HUDEP-2 (cell line): ENCODE results near the gene CAPN8.
"Not testable (repeated sequence)": the region's sequence is repeated elsewhere in the genome, so short reads cannot be mapped to it uniquely, and the experiment has no call there.

Experiments
- DNase-seq, 76 experiments: peaks; one replicate each; lab custom pipeline; 2025; ENCODE audit not compliant: unreplicated experiment in 76 of 76; lab: John Stamatoyannopoulos, UW

The CAPN8 gene

DNA sequence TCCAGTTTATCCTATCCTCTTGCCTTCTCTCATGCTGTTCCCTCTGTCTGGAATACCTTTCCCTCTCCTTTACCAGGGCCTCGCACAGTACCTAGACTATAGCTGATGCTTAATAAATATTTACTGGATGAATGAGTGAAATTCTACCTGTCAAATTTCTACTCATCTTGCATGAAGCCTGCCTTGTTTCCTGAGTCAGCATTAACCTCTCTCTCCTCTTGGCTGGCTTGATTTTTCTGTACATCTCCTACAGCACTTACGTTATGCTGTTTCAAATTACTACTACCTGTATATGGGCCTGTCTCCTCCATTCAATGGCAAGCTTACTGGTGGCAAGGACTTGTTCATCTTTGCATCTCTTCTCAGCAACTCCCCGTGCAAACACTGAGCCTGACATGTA, 130.8 kb downstream of the CAPN8 start:
- no peak for DNase-seq

DNA sequence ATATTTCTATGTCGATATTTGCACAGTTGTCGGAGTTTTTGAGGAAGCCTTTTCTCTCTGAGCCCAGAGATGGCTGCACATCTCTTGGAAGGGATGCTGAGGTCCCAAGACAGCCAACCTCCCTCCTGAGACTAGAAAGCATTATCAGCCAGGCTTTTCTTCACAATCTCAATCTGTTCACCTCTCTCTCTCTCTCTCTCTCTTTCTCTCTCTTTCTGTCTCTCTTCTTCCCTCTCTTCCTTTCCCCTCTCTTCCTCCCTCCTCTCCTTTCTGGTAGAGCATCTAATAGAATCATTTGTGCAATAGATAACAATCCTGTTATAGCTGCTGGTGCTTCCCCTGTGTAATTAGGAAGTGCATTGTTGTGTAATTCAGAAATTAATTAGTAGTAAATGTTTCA, 131.8 kb downstream of the CAPN8 start:
- DNase-seq, result no peak

DNA sequence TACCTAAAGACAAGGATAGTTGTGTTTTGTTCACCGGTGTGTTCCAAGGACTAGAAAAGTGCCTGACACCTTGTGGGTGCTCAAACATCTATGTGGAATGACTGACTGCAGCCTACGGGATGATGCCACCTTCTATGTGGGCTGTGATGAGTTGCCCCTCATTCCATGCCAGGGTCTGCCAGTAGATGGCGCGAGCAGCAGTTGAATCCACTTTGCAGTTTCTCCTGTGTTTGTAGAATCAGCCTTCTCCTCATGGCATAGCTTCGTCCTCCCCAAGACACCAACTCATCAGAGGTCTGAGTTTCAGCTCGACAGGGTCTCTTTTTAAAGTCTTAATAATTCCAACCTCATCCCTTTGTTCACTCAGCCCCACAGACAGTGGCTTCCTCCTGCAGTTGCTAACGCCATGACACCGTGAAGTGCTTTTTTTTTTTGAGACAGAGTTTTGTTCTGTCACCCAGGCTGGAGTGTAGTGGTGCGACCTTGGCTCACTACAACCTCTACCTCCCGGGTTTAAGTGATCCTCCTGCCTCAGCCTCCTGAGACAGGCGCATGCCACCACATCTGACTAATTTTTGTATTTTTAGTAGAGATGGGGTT, 133.7 kb downstream of the CAPN8 start:
- DNase-seq, result peak in 49 of 76 experiments; percentile 2 to 50 (median 16)

DNA sequence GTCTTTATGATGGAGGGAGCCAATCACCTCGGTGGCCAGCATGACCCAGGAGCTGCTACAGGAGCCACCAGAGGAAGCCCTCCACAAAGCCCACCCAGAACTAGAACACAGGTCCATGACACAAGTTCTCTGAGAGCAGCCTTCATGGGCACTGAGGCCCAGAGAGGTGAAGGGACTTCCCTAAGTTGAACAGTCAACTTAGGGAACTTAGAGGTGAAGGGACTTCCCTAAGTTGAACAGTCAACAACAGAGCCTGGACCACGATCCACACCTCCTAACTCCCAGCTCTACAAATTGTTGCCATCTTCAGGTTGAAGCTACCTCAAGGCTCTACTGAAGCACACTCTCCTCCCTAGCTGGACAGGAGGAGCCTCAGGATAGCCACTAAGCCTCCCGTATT, 139.5 kb downstream of the CAPN8 start:
- no peak for DNase-seq

DNA sequence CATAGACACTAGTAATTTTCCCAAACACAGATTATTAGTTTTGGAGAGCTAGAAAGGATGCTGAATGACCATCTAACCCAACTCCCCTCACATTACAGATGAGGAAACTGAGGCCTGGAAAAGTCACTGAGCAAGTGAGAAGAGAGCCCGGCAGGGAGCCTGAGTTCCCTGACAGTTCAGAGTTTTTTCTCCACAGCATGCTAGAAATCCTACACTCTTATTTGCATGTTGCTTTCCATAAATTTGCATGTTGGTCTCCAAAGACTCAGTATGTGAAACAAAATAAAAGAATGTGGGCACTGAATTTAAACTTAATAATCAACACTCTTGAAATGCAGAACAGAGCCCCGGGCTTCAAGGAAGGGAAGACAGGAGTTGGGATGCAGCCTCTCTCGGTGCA, 140.0 kb downstream of the CAPN8 start:
- no peak for DNase-seq

DNA sequence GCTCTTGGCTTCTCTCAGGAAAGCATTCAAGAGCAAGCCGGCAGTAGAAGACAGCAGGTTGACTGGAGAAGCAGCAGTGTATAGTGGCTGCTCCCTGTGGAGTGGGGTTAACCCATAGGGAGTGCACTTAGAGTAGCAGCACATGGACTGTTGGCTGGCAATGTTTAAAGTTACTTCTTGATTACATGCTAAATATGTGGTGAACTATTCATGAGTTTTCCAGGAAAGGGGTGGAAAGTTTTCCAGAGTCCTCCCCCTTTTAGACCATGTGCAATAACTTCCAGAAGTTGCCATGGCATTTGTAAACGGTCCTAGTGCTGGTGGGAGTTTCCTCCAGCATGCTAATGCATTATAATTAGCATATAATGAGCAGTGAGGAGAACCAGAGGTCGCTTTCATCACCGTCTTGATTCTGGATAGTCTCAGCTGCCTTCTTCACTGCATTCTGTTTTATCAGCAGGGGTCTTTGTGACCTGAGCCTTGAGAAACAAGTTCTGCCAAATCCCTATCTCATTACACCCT, 140.5 kb downstream of the CAPN8 start:
- no peak for DNase-seq

DNA sequence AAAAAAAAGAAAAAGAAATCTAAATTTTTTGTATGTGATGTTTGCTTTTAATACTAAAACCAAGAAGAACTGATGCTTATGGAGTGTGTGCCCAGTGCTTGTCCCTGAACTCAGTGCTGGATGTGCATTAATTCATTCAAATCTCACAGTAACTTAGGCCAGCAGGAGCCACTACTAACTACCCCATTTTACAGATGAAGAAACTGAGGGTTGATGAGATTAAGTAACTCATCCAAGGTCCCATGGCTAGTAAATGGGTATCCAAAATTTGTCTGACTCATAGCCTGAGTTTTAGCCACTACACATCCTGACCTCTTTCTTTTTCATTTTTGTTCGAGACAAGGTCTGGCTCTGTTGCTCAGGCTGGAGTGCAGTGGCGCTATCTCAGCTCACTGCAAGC, 144.4 kb downstream of the CAPN8 start:
- no peak for DNase-seq

DNA sequence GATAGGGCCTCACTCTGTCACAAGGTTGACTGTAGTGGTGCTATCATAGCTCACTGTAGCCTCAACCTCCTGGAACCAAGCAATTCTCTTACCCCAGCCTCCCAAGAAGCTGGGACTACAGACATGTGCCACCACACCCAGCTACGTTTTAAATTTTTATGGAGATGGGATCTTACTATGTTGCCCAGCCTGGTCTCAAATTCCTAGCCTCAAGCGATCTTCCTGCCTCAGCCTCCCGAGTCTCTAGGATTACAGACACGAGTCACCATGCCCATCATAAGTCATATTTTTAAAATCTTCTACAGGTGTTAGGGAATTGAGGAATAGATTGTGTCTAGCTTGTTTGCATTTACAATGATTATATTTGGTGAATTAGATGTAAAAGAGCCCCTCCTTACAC, 145.3 kb downstream of the CAPN8 start:
- DNase-seq, result no peak

DNA sequence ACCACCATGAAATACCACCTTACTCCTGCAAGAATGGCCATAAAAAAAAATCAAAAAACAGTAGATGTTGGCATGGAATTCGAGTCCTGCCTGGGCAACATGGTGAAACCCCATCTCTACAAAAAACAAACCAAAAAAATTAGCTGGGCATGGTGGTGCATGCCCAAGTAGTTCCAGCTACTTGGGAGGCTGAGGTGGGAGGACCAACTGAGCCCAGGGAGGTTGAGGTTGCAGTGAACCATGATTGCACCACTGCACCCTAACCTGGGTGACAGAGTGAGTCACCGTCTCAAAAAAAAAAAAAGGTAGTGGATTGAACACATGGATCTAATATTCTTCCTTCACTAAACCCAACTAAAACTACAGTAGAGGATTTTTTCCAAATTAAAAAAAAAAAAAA, 146.4 kb downstream of the CAPN8 start:
- DNase-seq, result no peak

DNA sequence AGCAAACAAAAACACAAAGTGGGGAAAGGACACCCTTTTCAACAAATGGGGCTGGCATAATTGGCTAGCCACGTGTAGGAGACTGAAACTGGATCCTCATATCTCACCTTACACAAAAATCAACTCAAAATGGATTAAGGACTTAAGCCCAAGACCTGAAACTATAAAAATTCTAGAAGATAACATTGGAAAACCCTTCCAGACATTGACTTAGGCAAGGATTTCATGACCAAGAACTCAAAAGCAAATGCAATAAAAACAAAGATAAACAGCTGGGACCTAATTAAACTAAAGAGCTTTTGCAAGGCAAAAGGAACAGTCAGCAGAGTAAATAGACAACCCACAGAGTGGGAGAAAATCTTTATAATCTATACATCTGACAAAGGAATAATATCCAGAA, 146.9 kb downstream of the CAPN8 start:
- DNase-seq, result not testable (repeated sequence)

DNA sequence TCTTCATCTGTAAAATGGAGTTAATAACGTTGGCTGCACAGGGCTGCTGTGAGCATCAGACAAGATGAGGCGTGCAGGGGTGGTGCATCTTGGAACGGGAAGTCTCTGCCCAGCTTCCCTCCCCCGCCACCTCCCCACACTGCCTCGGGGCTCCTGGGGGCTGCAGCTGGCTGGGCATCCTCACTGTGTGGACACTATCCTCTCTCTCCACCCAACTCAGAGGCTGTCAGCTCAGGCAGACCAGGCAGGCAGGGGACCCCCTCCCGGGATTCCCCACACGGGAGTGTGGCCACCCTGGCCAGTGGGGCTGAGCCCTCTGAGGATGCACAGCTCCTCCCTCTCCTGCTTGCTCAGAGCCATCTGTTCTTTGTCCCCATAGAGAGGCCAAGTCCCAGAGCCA, 149.6 kb downstream of the CAPN8 start:
- DNase-seq, result no peak

DNA sequence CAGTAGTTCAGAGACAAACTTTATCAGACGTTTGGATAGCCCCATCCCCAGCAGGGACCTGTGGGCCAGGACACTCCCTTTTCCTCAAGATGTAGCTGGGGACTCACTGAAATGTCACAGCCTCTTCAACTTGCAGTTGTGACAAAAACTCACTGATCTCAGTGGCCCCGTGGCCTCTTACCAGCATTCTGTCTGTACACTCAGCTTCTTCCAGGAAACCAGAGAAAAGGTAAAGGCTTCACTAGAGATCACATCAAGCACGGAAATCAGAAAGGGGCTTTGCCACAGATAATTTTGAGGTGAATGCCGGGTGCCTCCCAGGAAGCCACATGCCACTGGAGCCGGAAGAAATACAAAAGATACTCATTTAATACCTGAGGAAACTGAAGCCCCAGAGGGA, 150.1 kb downstream of the CAPN8 start:
- DNase-seq, result no peak

DNA sequence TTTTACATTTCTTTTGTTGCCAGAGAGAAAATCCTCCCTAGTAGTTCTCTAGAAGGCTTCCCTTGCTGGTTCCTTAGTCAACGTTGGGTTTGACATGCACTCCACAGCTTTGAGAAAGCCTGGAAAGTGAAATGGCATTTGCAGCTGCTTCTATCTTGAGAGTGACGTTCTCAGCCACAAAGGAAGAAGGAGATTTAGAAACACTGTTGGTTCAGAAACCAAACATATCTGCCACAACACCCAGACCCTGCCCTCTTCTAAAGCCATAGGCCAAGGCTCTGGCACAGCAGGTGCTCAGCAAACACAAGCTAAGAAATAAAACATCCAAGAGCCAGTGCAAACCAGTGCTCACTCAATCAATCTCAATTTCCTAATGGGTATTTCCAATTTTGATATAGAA, 150.9 kb downstream of the CAPN8 start:
- no peak for DNase-seq

DNA sequence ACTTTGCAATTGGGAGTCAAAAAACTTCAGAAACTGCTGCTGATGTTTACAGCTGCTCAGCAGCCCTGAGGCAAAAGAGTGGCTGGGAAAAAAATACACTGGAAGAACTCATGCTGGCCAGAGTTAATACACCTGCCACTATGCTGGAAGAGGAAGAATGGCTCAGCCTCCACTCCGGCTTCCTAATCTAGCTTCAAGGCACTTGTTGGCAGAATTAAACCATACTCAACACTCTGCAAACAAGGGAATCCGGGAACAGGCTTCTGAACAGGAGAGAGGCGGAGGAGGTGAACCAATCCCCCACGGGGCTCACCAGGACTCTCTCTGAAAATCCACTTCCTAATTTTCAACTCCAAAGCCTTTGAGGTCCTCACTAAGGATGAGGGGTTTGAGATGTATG, 152.2 kb downstream of the CAPN8 start:
- no peak for DNase-seq

DNA sequence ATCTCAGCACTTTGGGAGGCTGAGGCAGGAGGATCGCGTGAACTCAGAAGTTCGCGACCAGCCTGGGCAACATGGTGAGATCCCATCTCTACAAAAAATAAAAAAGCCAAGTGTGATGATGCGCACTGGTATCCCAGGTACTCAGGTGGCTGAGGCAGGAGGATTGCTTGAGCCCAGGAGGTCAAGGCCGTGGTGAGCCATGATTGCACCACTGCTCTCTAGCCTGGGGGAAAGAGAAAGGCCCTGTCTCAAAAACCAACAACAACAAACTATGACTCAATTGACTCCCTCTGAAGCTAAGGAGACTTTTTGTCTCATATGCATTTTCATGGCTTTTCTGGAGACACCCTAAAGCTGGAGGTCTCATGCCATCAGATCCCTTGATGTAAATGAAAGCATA, 153.4 kb downstream of the CAPN8 start:
- DNase-seq, result no peak

DNA sequence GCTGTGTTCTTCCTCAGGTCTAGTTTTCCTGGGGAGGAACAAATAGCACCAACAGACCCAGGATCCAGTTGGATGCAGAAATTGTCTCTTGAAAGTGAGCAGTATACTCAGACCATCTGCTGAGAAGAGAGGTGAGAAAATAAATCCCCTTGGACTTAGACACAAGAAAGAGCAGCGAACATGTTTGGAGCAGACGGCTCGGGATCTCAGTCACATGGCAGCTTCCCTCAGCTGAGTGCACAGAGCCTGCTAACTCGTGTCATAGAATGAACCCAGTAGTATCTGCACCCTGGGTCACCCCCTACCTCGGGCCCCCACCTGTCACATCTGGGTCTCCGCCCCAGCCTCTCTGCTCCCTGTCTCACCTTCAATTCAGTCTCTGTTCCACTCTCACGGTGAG, 156.7 kb downstream of the CAPN8 start:
- DNase-seq, result no peak

DNA sequence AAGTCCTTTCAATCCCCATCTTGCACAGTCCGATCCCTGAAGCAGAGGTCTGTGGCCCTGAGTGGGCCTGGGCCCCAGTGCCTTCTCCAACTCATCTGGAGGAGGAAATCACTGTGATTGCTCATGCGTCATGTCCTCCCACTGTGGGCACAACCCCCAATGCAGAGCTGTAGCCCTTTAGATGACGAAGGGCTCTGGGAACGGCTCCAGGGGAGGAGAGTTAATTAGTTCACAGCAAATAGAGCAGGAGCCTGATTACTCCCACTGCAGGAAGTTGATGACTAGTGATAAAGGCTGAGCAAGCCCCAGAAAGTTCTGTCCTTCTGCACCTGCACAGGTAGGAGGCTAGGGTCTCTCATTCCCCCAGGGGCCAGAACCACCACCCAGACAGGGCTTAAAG, 160.8 kb downstream of the CAPN8 start:
- DNase-seq, result peak in 1 of 76 experiments; percentile 3

DNA sequence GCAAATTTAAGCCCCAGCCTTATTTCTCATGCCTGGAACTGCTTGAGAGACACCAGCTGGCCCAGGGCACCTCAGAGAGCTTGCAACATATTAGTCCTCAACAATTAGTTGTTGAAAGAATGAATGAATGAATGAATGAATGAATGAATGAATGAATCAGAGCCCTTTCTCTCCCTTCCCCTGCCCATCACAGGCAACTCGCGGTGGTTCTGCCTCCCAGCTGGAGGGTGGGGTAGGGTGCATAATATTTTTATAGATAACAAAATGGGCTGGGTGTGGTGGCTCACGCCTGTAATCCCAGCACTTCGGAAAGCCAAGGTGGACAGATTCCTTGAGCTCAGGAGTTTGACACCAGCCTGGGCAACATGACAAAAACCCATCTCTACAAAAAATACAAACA, 162.2 kb downstream of the CAPN8 start:
- DNase-seq, result no peak

DNA sequence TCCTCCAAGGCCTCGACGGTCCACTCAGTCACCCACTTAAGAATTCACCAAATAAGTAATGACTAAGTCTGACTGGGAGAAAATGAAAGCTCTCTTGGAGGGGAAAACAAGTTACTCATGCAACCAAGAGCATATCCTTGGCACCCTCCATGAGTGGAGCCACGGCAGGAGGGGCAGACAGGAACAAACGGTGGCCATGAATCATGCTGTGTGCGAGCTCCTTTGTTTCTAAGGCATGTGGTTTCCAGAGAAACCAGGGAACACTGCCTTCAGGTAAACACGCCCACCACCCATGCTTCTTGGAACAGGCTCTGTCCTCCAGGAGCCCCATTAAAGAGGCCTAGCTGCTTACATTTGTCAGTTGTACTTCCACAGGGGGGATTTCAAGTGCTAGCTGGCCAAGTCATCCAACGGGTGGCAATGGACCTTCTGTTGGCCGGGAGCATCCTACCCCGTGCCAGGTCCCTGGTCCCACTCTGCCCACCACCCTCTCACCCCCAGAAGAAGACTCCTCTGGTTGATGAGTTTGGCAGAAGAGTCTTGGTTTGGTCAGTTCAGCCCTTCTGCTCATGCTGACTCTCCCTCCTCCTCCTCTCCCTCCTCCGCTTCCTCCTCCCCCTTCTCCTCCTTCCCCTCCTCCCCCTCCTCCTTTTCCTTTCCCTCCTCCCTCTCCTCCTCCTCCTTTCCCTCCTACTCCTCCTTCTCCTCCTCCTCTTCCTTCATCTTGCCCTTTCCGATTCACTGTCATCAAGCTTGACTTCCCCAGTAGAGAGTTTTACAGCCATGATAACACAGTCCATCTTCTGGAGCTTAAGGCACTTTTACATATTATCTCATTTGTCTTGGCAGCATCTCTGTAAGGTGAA, 164.7 kb downstream of the CAPN8 start:
- DNase-seq, result no peak

DNA sequence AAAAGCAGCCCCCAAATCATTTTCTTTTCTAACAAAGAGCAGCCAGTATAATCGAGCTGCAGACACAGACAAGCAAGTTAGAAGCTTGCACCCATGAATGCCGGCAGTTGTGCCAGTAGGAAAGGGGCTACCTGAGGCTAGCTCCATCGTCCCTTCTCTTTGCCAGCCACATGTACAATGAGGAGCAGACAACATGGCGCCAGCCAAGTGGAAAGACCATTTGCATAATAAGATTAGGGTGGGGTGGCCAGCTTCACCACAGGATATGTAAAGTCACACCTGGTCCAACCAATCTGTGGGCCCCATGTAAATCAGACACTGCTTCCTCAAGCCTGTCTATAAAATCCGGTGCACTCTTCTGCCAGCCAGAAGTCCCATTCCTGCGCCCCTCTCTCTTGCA, 168.6 kb downstream of the CAPN8 start:
- no peak for DNase-seq

DNA sequence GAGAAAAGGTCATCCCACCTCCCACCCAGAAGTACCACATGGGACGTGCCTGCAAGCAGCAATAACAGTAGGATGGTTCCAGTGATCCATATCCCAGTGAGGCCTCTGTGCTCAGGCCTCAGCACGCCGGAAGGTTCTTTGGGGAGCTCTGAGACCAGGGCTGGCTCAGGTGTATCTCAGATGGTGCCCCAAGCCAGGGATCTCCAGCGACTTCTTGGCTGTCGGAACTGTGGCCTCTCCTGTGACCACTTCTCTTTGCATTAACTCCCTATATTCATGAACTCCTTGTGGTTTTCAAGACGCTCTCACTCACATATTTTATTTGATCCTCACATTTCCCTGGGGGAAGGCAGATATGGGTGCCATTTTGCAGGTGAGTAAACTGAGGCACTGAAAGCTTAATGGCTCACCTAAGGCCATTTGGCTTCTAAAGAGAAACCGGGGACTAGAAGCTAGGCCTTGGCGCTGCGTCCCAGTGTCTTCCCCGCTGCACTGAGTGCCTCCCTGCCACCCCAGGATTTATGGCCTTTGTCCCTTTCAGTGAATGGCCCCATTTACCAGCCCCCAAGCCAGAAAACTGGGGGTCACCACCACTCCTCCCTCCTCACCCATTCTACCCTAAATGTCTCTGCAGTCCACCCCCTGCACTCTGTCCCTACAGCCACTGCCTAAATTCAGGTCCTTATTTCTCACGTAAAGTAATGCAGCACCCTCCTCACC, 170.4 kb downstream of the CAPN8 start:
- DNase-seq, result no peak

DNA sequence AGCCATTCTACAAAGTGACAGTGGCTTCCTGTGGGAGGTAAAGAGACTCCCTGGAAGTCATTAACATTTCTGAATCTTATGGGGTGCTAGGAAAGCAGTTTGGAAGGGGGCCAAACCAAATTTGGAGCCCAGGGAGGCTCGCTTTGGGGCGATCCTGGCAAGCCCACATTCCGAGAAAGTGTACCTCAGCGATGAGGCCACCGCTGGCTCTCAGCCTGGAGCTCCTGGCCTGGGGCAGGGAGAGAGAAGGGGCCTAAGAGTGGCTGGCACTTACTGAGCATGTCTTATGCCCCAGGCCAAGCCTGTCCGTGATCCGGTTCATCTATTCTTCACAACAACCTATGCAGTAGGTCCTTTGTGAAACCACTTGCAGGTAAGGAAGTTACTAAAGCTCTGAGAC, 173.5 kb downstream of the CAPN8 start:
- no peak for DNase-seq
